Omental fat pad (tissue), 4 donors: ENCODE measurements around the gene MRC2. TPM values are rescaled to one million over a fixed set of nuclear protein-coding genes. Genes with fewer than 3 reads are reported as not detected.

Source experiments
- ATAC-seq: fragments of 150-250 bp; one replicate; pipeline ENCODE4 v1.9.1; 2016; ENCODE audit warnings: mild to moderate bottlenecking, moderate library complexity; ENCODE audit not compliant: low FRiP score
- DNase-seq: peaks from one replicate; pipeline ENCODE4 v3.0.0-alpha.2; 2019; ENCODE audit warnings: low spot score
- CTCF ChIP-seq, 3 donors: fragments of 450-650 bp; IDR thresholded peaks; one replicate each; pipeline ENCODE4 v1.5.1; 2016 to 2017; ENCODE audit warnings: antibody characterized with exemption in 3 of 3, mild to moderate bottlenecking in 3 of 3, moderate library complexity in 2 of 3
- total RNA-seq, 4 donors: library from RNA; depleted of rRNA; stranded (reverse); fragments of >200 nt; gene quantifications; one replicate each; pipeline ENCODE4 v1.1.0, GENCODE V29; 2016

The MRC2 gene
- total RNA-seq, 4 donors from 2014 or later: 21.3 to 82.4 (median 30.8) TPM

- no peak for ATAC-seq
- no peak for DNase-seq
- TF ChIP-seq CTCF (IDR thresholded peaks at IDR 0.05): no peak
These were observed 92.8 kb downstream of the MRC2 start for GRCh38 chr17:62720126-62720850.

- DNase-seq: no peak
- TF ChIP-seq CTCF (IDR thresholded peaks at IDR 0.05): no peak
- ATAC-seq: no peak
These were observed 95.2 kb downstream of the MRC2 start for GRCh38 chr17:62722625-62723024.

- ATAC-seq (no peak), DNase-seq (no peak)
- TF ChIP-seq CTCF (IDR thresholded peaks at IDR 0.05): no peak
These were observed 96.4 kb downstream of the MRC2 start for GRCh38 chr17:62723842-62724241.

- no peak for DNase-seq
- no peak for ATAC-seq
- TF ChIP-seq CTCF (IDR thresholded peaks at IDR 0.05): no peak
These were observed 97.1 kb downstream of the MRC2 start for GRCh38 chr17:62724398-62725146.

- DNase-seq (no peak), ATAC-seq (no peak)
- no peak for TF ChIP-seq CTCF (IDR thresholded peaks at IDR 0.05)
These were observed 98.3 kb downstream of the MRC2 start for GRCh38 chr17:62725791-62726249.

- ATAC-seq (no peak), DNase-seq (no peak)
- no peak for TF ChIP-seq CTCF (IDR thresholded peaks at IDR 0.05)
These were observed 100.6 kb downstream of the MRC2 start for GRCh38 chr17:62727916-62728672.
